K562 (cell line): Measurements from ENCODE around the gene SHROOM3. TPM values are rescaled to one million over a fixed set of nuclear protein-coding genes. Genes with fewer than 3 reads are reported as not detected.

Experiments
- ATF3 ChIP-seq, 2 experiments: fragments of 450-650 bp in 1 of 2; sonication (generic) in 1 of 2; formaldehyde crosslinking in 1 of 2; IDR thresholded peaks in 1 of 2; conservative IDR thresholded peaks in 1 of 2; 2 replicates each; pipeline versions ENCODE4 v1.6.1 to v1.8.1; 2016 to 2023; ENCODE audit warnings: mild to moderate bottlenecking in 2 of 2, moderate library complexity in 2 of 2, inconsistent platforms in 1 of 2, missing genetic modification reagents in 1 of 2
- CEBPZ ChIP-seq: fragments of 150-350 bp; IDR thresholded peaks from 2 replicates; pipeline ENCODE4 v1.6.1; 2014; ENCODE audit warnings: low read depth, mild to moderate bottlenecking, low read length, borderline replicate concordance
- CREB1 ChIP-seq, 2 experiments: sonication (generic) in 1 of 2; formaldehyde crosslinking in 1 of 2; IDR thresholded peaks; 2 replicates each; pipeline versions ENCODE4 v1.6.1 to v1.8.0; 2012 to 2022; ENCODE audit warnings: inconsistent platforms in 1 of 2, mild to moderate bottlenecking in 1 of 2, missing genetic modification reagents in 1 of 2, moderate library complexity in 1 of 2
- DACH1 ChIP-seq: fragments of 450-650 bp; IDR thresholded peaks from 2 replicates; pipeline ENCODE4 v1.6.1; 2018; ENCODE audit not compliant: partially characterized antibody
- ELF1 ChIP-seq: fragments of 200-800 bp; sonication (Bioruptor generic); IDR thresholded peaks from 2 replicates; pipeline ENCODE4 v1.6.1; 2016; ENCODE audit warnings: missing genetic modification characterization, missing compliant biosample characterization
- ESRRB ChIP-seq: fragments of 250-450 bp; sonication (Bioruptor Pico); IDR thresholded peaks from 2 replicates; pipeline ENCODE4 v1.5.0; 2020; ENCODE audit warnings: mild to moderate bottlenecking, moderate library complexity, borderline replicate concordance
- ETV5 ChIP-seq: sonication (generic); formaldehyde crosslinking; IDR thresholded peaks from 2 replicates; pipeline ENCODE4 v1.4.0; 2020; ENCODE audit warnings: low read depth, mild to moderate bottlenecking, missing genetic modification reagents
- HDAC1 ChIP-seq, 2 experiments: fragments of 450-650 bp; IDR thresholded peaks; 2 replicates each; pipeline ENCODE4 v1.6.1; 2016 to 2017; ENCODE audit warnings: inconsistent platforms in 1 of 2, mild to moderate bottlenecking in 1 of 2, moderate library complexity in 1 of 2
- HDAC3 ChIP-seq: fragments of 450-650 bp; IDR thresholded peaks from 2 replicates; pipeline ENCODE4 v1.6.1; 2018; ENCODE audit warnings: borderline replicate concordance, mild to moderate bottlenecking, moderate library complexity; ENCODE audit not compliant: partially characterized antibody
- MAFF ChIP-seq: IDR thresholded peaks from 2 replicates; pipeline ENCODE4 v1.6.1; 2012; ENCODE audit warnings: low read length, improper control_type of control experiment
- MAX ChIP-seq: sonication (generic); formaldehyde crosslinking; IDR thresholded peaks from 2 replicates; pipeline ENCODE4 v1.9.0; 2022; ENCODE audit warnings: mild to moderate bottlenecking, missing genetic modification reagents
- MTA3 ChIP-seq: fragments of 450-650 bp; formaldehyde crosslinking; IDR thresholded peaks from 2 replicates; pipeline ENCODE4 v1.6.1; 2017; ENCODE audit warnings: mild to moderate bottlenecking, borderline replicate concordance
- NONO ChIP-seq, 2 experiments: fragments of 200-400 bp in 1 of 2; fragments of 450-650 bp in 1 of 2; formaldehyde crosslinking in 1 of 2; IDR thresholded peaks; 2 replicates each; pipeline ENCODE4 v1.6.1; 2017; ENCODE audit warnings: low read depth in 2 of 2, mild to moderate bottlenecking in 2 of 2, moderate library complexity in 2 of 2, low read length in 1 of 2
- PHB ChIP-seq: fragments of 250-450 bp; sonication (Bioruptor Pico); IDR thresholded peaks from 2 replicates; pipeline ENCODE4 v1.5.0; 2021
- RBM22 ChIP-seq: fragments of 200-400 bp; formaldehyde crosslinking; IDR thresholded peaks from 2 replicates; pipeline ENCODE4 v1.6.1; 2018; ENCODE audit warnings: low read length, low read depth; ENCODE audit not compliant: poor library complexity, severe bottlenecking
- RNF2 ChIP-seq: sonication (generic); IDR thresholded peaks from 2 replicates; pipeline ENCODE4 v1.6.1; 2016
- SMARCE1 ChIP-seq: fragments of 450-650 bp; IDR thresholded peaks from 2 replicates; pipeline ENCODE4 v1.7.1; 2016; ENCODE audit warnings: mild to moderate bottlenecking
- TCF15 ChIP-seq: fragments of 250-450 bp; sonication (Bioruptor Pico); IDR thresholded peaks from 2 replicates; pipeline ENCODE4 v1.8.0; 2022; ENCODE audit warnings: moderate library complexity, mild to moderate bottlenecking, inconsistent platforms
- ZBTB1 ChIP-seq: sonication (generic); formaldehyde crosslinking; IDR thresholded peaks from 2 replicates; pipeline ENCODE4 v1.8.1; 2023; ENCODE audit warnings: missing genetic modification reagents, low read depth, mild to moderate bottlenecking, borderline replicate concordance
- ZBTB34 ChIP-seq: fragments of 250-450 bp; sonication (Bioruptor Pico); IDR thresholded peaks from 2 replicates; pipeline ENCODE4 v1.8.0; 2021; ENCODE audit warnings: mild to moderate bottlenecking, moderate library complexity
- ZNF316 ChIP-seq: fragments of 450-650 bp; IDR thresholded peaks from 2 replicates; pipeline ENCODE4 v1.6.1; 2016
- ZNF551 ChIP-seq: fragments of 250-450 bp; sonication (Bioruptor Pico); IDR thresholded peaks from 2 replicates; pipeline ENCODE4 v1.5.0; 2021; ENCODE audit warnings: mild to moderate bottlenecking, moderate library complexity
- ZNF696 ChIP-seq: fragments of 250-450 bp; sonication (Bioruptor Pico); conservative IDR thresholded peaks from 2 replicates; pipeline ENCODE4 v1.4.0; 2020; ENCODE audit warnings: mild to moderate bottlenecking, moderate library complexity
- ZNF780A ChIP-seq: fragments of 250-450 bp; sonication (Bioruptor Pico); IDR thresholded peaks from 2 replicates; pipeline ENCODE4 v1.5.0; 2021; ENCODE audit warnings: mild to moderate bottlenecking
- polyA plus RNA-seq, 8 experiments: library from polyadenylated mRNA; depleted of rRNA in 4 of 8; stranded (reverse) in 5 of 8; unstranded in 3 of 8; fragments of >200 nt; fragmentation: Nextera tagmentation in 2 of 8; fragmentation: Illumina TruSeq in 1 of 8; extraction: Ambion mirVana in 2 of 8; extraction: Trizol in 1 of 8; gene quantifications; 2 replicates each; pipeline versions ENCODE4 v1.2.1 to v1.2.3, GENCODE V29; 2011 to 2014; ENCODE audit warnings: inconsistent platforms in 1 of 8, missing spikeins in 1 of 8
- total RNA-seq, 7 experiments: library from RNA; depleted of rRNA in 6 of 7; stranded (reverse); fragments of >200 nt in 6 of 7; fragmentation: Illumina TruSeq in 2 of 7; extraction: Trizol in 2 of 7; gene quantifications; 2 replicates each; pipeline versions ENCODE4 v1.2.1 to v1.2.3, GENCODE V29; 2011 to 2021; ENCODE audit warnings: low replicate concordance in 1 of 7

Gene SHROOM3
- total and polyA plus RNA-seq, 9 of the 15 experiments (the other 6 are each of a cell fraction or from before 2014, with no cell fraction given) = 0.01 to 0.07 TPM; not detected in 7

GRCh38 chr4:76459291-76459723 is 24.3 kb downstream of the SHROOM3 start (continued):
- TF ChIP-seq DACH1 (no peak), MTA3 (0 out of 2 replicates have a peak, but pooled peaks have one; percentile 16), RBM22 (no peak), ZBTB1 (no peak), PHB (CRISPR knock-in tag) (no peak), HDAC3 (no peak), ZNF780A (no peak), ZNF316 (peak; percentile 97), NONO (IDR thresholded peaks at IDR 0.05; ENCODE audit: low read depth in 2 of 2, low read length in 1 of 2) (no peak), MAFF (peak; percentile 96), ELF1 (no peak), ESRRB (CRISPR knock-in tag) (no peak), ZNF551 (CRISPR knock-in tag) (no peak), ATF3 (IDR thresholded peaks at IDR 0.05) (peak; percentile 51; the same call in 1 of the 2 replicates), ATF3 (CRISPR knock-in tag; conservative IDR thresholded peaks at IDR 0.05) (no peak), TCF15 (no peak), MAX (CRISPR knock-in tag) (no peak), HDAC1 (IDR thresholded peaks at IDR 0.05) (no peak), ETV5 (CRISPR knock-in tag) (no peak), ZBTB34 (CRISPR knock-in tag) (no peak), ZNF696 (CRISPR knock-in tag) (no peak), CREB1 (IDR thresholded peaks at IDR 0.05) (no peak), CREB1 (CRISPR knock-in tag; IDR thresholded peaks at IDR 0.05) (no peak), SMARCE1 (peak; percentile 58; the same call in 1 of the 2 replicates), CEBPZ (no peak), RNF2 (no peak)
